Gastroesophageal sphincter (tissue), 4 donors: ENCODE data around the gene OTOGL. TPM values are rescaled to one million over a fixed set of nuclear protein-coding genes. Genes with fewer than 3 reads are reported as not detected.
"Not testable (repeated sequence)": the region's sequence is repeated elsewhere in the genome, so short reads cannot be mapped to it uniquely, and the experiment has no call there.

Experiments used
- ATAC-seq: fragments of 150-250 bp; one replicate; pipeline ENCODE4 v1.9.1; 2016; ENCODE audit warnings: mild to moderate bottlenecking, moderate library complexity
- H3K27ac ChIP-seq, 4 donors: fragments of 200-600 bp; sonication (generic) in 3 of 4; 1 replicate in 3 of 4; 2 replicates in 1 of 4; pipeline ENCODE4 v1.5.1; 2016 to 2019
- H3K27me3 ChIP-seq: fragments of 200-600 bp; sonication (generic); one replicate; pipeline ENCODE4 v1.5.1; 2019
- H3K36me3 ChIP-seq, 2 donors: fragments of 200-600 bp; sonication (generic); one replicate each; pipeline ENCODE4 v1.5.1; 2019; ENCODE audit warnings: control low read depth in 1 of 2
- H3K4me1 ChIP-seq, 3 donors: fragments of 200-600 bp; sonication (generic); 1 replicate in 2 of 3; 2 replicates in 1 of 3; pipeline ENCODE4 v1.5.1; 2016 to 2019; ENCODE audit warnings: control low read depth in 2 of 3
- H3K4me3 ChIP-seq, 2 donors: fragments of 200-600 bp; sonication (generic); one replicate each; pipeline ENCODE4 v1.5.1; 2019; ENCODE audit warnings: mild to moderate bottlenecking in 1 of 2, moderate library complexity in 1 of 2
- H3K9me3 ChIP-seq, 3 donors: fragments of 200-600 bp; sonication (generic); one replicate each; pipeline ENCODE4 v1.5.1; 2017 to 2019; ENCODE audit warnings: control low read depth in 2 of 3
- EP300 ChIP-seq: sonication (generic); formaldehyde crosslinking; IDR thresholded peaks from one replicate; pipeline ENCODE4 v1.6.1; 2017; ENCODE audit warnings: antibody characterized with exemption, mild to moderate bottlenecking
- POLR2A ChIP-seq, 2 donors: fragments of 450-650 bp; IDR thresholded peaks; one replicate each; pipeline ENCODE4 v1.6.1; 2017; ENCODE audit warnings: antibody characterized with exemption in 2 of 2, mild to moderate bottlenecking in 2 of 2, moderate library complexity in 1 of 2
- POLR2AphosphoS5 ChIP-seq: sonication (generic); formaldehyde crosslinking; IDR thresholded peaks from one replicate; pipeline ENCODE4 v1.6.1; 2017; ENCODE audit warnings: antibody characterized with exemption
- WGBS, 2 donors: methylation state at CpG; one replicate each; pipeline ENCODE4 v1.1.5; 2018; ENCODE audit warnings: low coverage in 1 of 2; 5-methylcytosine and 5-hydroxymethylcytosine counted together
- total RNA-seq, 4 donors: library from RNA; depleted of rRNA; stranded (reverse); fragments of >200 nt; gene quantifications; one replicate each; pipeline ENCODE4 v1.1.0, GENCODE V29; 2016
- TF ChIP-seq, protein P1 (sequence below), 4 experiments: fragments of 200-600 bp in 2 of 4; fragments of 450-650 bp in 2 of 4; sonication (generic) in 1 of 4; IDR thresholded peaks; one replicate each; pipeline ENCODE4 v1.5.1; 2017 to 2019; ENCODE audit warnings: antibody characterized with exemption in 4 of 4, mild to moderate bottlenecking in 2 of 4, moderate library complexity in 2 of 4

OTOGL gene
- total RNA-seq, 4 donors from 2014 or later, result 0.47 to 1.7 (median 1.4) TPM

DNA sequence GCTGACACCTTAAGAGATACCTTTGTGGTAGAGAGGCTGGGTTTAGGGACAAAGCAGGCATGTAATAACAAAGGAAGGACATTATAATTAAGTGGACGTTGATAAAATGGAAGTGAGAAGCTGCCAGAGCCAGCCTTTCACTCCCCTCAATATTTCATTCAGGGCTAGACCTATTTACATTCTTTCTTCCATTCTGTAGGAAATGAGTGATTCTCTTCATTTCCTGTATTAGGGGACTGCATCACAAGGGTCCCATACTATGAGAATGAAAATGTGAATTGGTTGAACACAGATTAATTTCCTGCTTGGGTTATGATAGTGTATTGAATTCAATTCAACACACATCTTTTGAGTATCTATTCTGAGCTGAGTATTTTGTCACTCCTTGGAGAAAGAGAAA, 143.0 kb downstream of the OTOGL start:
- Histone ChIP-seq H3K27ac (no peak overlapping the region), H3K4me1 (no peaks in the 10 kb centered on the region), H3K4me3 (no peak overlapping the region), H3K36me3 (no peaks in the 10 kb centered on the region), H3K9me3 (no peaks in the 10 kb centered on the region), H3K27me3 (no peaks in the 10 kb centered on the region)
- TF ChIP-seq POLR2A (IDR thresholded peaks at IDR 0.05) (no peak), EP300 (no peak), POLR2AphosphoS5 (no peak)
- TF ChIP-seq, protein P1, sequence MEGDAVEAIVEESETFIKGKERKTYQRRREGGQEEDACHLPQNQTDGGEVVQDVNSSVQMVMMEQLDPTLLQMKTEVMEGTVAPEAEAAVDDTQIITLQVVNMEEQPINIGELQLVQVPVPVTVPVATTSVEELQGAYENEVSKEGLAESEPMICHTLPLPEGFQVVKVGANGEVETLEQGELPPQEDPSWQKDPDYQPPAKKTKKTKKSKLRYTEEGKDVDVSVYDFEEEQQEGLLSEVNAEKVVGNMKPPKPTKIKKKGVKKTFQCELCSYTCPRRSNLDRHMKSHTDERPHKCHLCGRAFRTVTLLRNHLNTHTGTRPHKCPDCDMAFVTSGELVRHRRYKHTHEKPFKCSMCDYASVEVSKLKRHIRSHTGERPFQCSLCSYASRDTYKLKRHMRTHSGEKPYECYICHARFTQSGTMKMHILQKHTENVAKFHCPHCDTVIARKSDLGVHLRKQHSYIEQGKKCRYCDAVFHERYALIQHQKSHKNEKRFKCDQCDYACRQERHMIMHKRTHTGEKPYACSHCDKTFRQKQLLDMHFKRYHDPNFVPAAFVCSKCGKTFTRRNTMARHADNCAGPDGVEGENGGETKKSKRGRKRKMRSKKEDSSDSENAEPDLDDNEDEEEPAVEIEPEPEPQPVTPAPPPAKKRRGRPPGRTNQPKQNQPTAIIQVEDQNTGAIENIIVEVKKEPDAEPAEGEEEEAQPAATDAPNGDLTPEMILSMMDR (IDR thresholded peaks at IDR 0.05), result no peak
- WGBS, 2 donors, result 15 to 36% methylated on average over 1 of the region's 1 CpG
- no peak for ATAC-seq

DNA sequence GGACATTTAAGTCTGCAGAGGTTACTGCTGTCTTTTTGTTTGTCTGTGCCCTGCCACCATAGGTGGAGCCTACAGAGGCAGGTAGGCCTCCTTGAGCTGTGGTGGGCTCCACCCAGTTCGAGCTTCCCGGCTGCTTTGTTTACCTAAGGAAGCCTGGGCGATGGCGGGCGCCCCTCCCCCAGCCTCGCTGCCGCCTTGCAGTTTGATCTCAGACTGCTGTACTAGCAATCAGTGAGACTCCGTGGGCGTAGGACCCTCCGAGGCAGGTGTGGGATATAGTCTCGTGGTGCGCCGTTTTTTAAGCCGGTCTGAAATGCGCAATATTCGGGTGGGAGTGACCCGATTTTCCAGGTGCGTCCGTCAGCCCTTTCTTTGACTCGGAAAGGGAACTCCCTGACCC, 150.2 kb downstream of the OTOGL start:
- H3K27me3 ChIP-seq, H3K27ac ChIP-seq, H3K9me3 ChIP-seq, ATAC-seq, H3K4me3 ChIP-seq, H3K36me3 ChIP-seq, H3K4me1 ChIP-seq: not testable (repeated sequence)
- WGBS, 2 donors, result 87% methylated on average over 3 of the region's 20 CpGs; no CpG with 5 or more reads in 1 of the 2 donors

DNA sequence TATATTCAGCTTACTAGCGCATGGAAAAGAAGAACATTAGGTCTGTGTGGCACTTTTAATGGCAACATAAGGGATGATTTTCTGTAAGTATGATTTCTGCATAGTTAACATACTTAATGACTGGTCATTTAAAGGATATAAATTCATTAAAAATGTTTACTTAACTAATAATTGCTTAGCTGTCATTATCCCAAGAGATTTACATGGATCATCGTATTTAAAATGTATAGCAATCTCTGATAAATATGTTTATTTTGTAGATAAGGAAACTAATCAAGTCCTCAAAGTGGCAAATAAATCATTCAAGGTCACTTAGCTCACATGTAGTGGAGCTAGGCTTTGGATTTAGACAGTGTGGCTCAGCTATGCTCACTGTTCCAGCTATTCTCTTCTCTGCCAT, 158.6 kb downstream of the OTOGL start:
- no peaks in the 10 kb centered on the region for H3K4me1 ChIP-seq
- no peak overlapping the region for H3K4me3 ChIP-seq
- no peaks in the 10 kb centered on the region for H3K9me3 ChIP-seq
- TF ChIP-seq POLR2A (IDR thresholded peaks at IDR 0.05) (no peak), POLR2AphosphoS5 (no peak), EP300 (no peak)
- TF ChIP-seq, protein P1 (IDR thresholded peaks at IDR 0.05), result no peak
- WGBS, 2 donors, result 89 to 92% methylated on average over 2 of the region's 2 CpGs
- H3K36me3 ChIP-seq, result no peaks in the 10 kb centered on the region
- no peak for ATAC-seq
- no peak overlapping the region for H3K27ac ChIP-seq
- no peaks in the 10 kb centered on the region for H3K27me3 ChIP-seq

DNA sequence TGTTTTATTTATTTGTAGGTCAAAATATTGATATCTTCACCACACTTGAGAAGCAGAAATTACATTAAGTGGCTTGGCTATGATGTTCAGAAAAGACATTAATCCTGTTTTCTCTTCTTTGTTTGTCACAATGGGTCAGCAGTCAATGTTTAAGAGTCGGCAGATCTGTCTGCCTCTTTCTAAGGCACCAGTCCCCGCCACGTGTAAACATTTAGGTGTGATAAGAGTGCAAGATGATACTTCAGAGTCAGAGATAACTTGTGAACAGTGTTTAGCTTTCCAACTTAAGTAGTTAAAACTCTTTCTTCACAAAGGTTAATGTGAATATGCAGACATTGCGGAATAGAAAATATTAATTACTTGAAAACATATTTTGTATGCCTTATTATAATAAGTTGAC, 160.9 kb downstream of the OTOGL start:
- no peak for ATAC-seq
- no peak overlapping the region for H3K4me3 ChIP-seq
- no peaks in the 10 kb centered on the region for H3K4me1 ChIP-seq
- TF ChIP-seq, protein P1 (IDR thresholded peaks at IDR 0.05), result no peak
- no peak for TF ChIP-seq EP300
- no peak for TF ChIP-seq POLR2AphosphoS5
- TF ChIP-seq POLR2A (IDR thresholded peaks at IDR 0.05), result no peak
- H3K36me3 ChIP-seq, result no peaks in the 10 kb centered on the region
- no peak overlapping the region for H3K27ac ChIP-seq
- 58 to 72% methylated on average over 4 of the region's 4 CpGs for WGBS, 2 donors
- no peaks in the 10 kb centered on the region for H3K27me3 ChIP-seq
- no peaks in the 10 kb centered on the region for H3K9me3 ChIP-seq

DNA sequence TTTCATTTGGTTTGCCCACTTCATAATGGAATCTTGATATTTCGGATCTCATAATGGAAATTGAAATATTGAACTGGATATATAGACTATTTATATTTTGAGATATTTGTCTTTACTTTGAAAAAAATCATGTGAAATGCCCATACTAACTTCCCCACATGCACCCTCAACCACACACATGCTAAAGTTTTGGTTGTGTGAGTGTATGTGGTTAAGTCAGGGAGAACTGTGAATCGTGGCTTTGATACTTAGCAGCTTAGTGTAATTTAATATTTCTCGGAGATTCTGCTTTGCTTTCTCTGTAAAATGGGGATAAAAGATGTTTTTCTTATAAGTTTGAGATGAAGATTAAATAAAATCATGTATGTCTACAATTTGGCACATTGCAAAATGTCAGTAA, 162.1 kb downstream of the OTOGL start:
- no peak overlapping the region for H3K4me3 ChIP-seq
- ATAC-seq, result no peak
- no peak overlapping the region for H3K27ac ChIP-seq
- 85 to 100% methylated on average over 3 of the region's 3 CpGs for whole genome bisulfite sequencing, 2 donors
- TF ChIP-seq, protein P1 (IDR thresholded peaks at IDR 0.05), result no peak
- TF ChIP-seq EP300 (no peak), POLR2A (IDR thresholded peaks at IDR 0.05) (no peak), POLR2AphosphoS5 (no peak)
- H3K4me1 ChIP-seq, result no peaks in the 10 kb centered on the region
- no peaks in the 10 kb centered on the region for H3K36me3 ChIP-seq
- no peaks in the 10 kb centered on the region for H3K27me3 ChIP-seq
- no peaks in the 10 kb centered on the region for H3K9me3 ChIP-seq

DNA sequence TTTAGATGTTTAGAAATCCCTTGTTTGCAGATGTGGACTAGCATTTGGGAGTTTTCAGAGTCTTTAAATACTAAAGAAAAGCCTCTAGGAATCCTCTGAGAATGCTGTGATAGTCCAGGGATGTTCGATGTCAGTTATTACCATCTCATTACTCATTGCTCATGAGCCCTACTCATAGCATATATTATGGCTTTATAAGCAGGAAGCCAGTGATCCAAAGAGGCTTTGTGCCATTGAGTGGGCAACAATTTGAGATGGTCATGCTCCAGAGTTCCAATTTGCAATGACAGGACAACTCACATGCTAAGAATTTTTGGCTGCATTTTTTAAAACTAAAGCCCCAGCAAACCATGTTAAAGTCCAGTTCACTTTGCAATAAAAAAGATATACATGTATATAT, 163.0 kb downstream of the OTOGL start:
- TF ChIP-seq POLR2A (IDR thresholded peaks at IDR 0.05) (no peak), EP300 (no peak), POLR2AphosphoS5 (no peak)
- TF ChIP-seq, protein P1 (IDR thresholded peaks at IDR 0.05), result no peak
- Histone ChIP-seq H3K4me3 (no peak overlapping the region), H3K9me3 (no peaks in the 10 kb centered on the region), H3K27ac (no peak overlapping the region), H3K36me3 (no peaks in the 10 kb centered on the region), H3K4me1 (no peaks in the 10 kb centered on the region), H3K27me3 (no peaks in the 10 kb centered on the region)
- WGBS, 2 donors, result 33 to 60% methylated on average over 1 of the region's 1 CpG
- no peak for ATAC-seq
